ENCODE data around the gene VWDE. TPM values are rescaled to one million over a fixed set of nuclear protein-coding genes. Genes with fewer than 3 reads are reported as not detected.

Gene VWDE
- polyA plus RNA-seq, 2 of the 4 experiments (the other 2 are of a cell fraction), result 1.2 to 2.4 TPM

DNA sequence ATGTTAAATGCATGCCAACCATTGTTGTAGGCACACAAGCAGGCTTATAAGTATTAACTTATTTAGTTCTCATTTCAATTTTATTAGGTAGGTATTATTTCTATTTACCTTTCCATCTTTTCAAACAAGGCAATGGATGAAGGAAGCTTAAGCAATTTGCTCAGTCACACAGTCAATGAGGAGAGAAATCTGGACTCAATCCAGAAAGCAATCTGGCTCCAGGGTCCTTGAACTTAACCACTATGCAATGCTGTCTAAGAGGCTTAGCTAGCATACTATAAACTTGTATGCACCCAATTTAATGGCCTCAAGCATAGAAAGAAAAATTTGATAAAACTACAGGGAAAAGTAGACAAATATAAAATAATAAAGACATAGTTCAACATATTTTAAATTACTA is 88.6 kb downstream of the VWDE start (continued):
- TF ChIP-seq HOXB13 (CRISPR knock-in tag; IDR thresholded peaks at IDR 0.05; ENCODE audit: low read depth) (no peak), BCL3 (IDR thresholded peaks at IDR 0.05) (no peak)

GRCh38 chr7:12314199-12314598 is 89.5 kb downstream of the VWDE start:
- Histone ChIP-seq H3K4me3 (no peak overlapping the region), H3K27ac (no peak overlapping the region), H3K9me3 (no peaks in the 10 kb centered on the region), H3K4me2 (no peak overlapping the region), H3K4me1 (0 out of 3 replicates have a peak, but pooled peaks cover 3% of the 10 kb centered on the region)
- ATAC-seq, result no peak
- no peak for FAIRE-seq
- no peak for DNase-seq (ENCODE audit: low read depth in 1 of 2, low spot score in 1 of 2)
- TF ChIP-seq RFX5 (IDR thresholded peaks at IDR 0.05) (no peak), RARB (CRISPR knock-in tag; IDR thresholded peaks at IDR 0.05) (no peak), POLR2AphosphoS2 (conservative IDR thresholded peaks at IDR 0.05; ENCODE audit: low read length) (no peak), NPAS2 (CRISPR knock-in tag; IDR thresholded peaks at IDR 0.05; ENCODE audit: borderline replicate concordance) (no peak), TP53 (CRISPR knock-in tag; IDR thresholded peaks at IDR 0.05) (no peak), ZSCAN20 (CRISPR knock-in tag; IDR thresholded peaks at IDR 0.05) (no peak), HEYL (CRISPR knock-in tag; IDR thresholded peaks at IDR 0.05) (no peak), CHD2 (IDR thresholded peaks at IDR 0.05; ENCODE audit: low read length, partially characterized antibody) (no peak), BHLHE40 (IDR thresholded peaks at IDR 0.05; ENCODE audit: low read depth, low read length) (no peak), CEBPB (IDR thresholded peaks at IDR 0.05) (no peak), BCL3 (IDR thresholded peaks at IDR 0.05) (no peak), FOSL2 (IDR thresholded peaks at IDR 0.05) (no peak), FOSL2 (CRISPR knock-in tag; IDR thresholded peaks at IDR 0.05) (no peak), KDM1A (IDR thresholded peaks at IDR 0.05; ENCODE audit: low read depth) (no peak), JUN (IDR thresholded peaks at IDR 0.05) (no peak), SREBF2 (IDR thresholded peaks at IDR 0.05) (no peak), FOSB (CRISPR knock-in tag; IDR thresholded peaks at IDR 0.05) (no peak)
- TF ChIP-seq, protein P1, sequence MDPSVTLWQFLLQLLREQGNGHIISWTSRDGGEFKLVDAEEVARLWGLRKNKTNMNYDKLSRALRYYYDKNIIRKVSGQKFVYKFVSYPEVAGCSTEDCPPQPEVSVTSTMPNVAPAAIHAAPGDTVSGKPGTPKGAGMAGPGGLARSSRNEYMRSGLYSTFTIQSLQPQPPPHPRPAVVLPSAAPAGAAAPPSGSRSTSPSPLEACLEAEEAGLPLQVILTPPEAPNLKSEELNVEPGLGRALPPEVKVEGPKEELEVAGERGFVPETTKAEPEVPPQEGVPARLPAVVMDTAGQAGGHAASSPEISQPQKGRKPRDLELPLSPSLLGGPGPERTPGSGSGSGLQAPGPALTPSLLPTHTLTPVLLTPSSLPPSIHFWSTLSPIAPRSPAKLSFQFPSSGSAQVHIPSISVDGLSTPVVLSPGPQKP (IDR thresholded peaks at IDR 0.05; ENCODE audit: low read depth, low read length), result no peak
- CTCF ChIA-PET, result no interaction called here
- POLR2A ChIA-PET, result no interaction called here

DNA sequence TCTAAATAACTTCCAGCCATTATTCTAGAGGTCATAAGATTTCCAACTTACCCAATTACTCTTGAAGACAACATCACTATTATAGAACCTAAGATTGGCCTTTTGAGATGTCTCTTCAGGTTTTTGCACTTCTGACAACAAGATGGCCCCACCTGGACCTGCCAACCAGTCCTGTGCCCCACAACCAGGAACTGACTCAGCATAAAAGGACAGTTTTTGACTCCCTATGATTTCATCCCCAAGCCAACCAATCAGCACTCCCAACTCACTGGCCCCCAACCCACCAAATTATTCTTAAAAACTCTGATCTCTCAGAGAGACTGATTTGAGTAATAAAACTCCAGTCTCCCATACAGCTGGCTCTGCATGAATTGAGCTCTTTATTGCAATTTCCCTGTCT is 98.2 kb downstream of the VWDE start:
- Histone ChIP-seq H3K4me2 (no peak overlapping the region), H3K4me3 (no peak overlapping the region), H3K4me1 (no peaks in the 10 kb centered on the region), H3K27ac (no peak overlapping the region), H3K9me3 (no peaks in the 10 kb centered on the region)
- CTCF ChIA-PET, result interaction anchor here (0.5 to 1.6 kb wide), 2 partner anchors 9 to 921 kb away, joined by 3 to 6 read pairs; no protein-coding TSS in a partner anchor
- no peak for FAIRE-seq
- ATAC-seq, result no peak
- POLR2A ChIA-PET, result no interaction called here
- no peak for DNase-seq (ENCODE audit: low read depth in 1 of 2, low spot score in 1 of 2)
- TF ChIP-seq MAFK (IDR thresholded peaks at IDR 0.05; ENCODE audit: partially characterized antibody) (peak; percentile 66), HOXB13 (CRISPR knock-in tag; IDR thresholded peaks at IDR 0.05; ENCODE audit: low read depth) (no peak)

DNA sequence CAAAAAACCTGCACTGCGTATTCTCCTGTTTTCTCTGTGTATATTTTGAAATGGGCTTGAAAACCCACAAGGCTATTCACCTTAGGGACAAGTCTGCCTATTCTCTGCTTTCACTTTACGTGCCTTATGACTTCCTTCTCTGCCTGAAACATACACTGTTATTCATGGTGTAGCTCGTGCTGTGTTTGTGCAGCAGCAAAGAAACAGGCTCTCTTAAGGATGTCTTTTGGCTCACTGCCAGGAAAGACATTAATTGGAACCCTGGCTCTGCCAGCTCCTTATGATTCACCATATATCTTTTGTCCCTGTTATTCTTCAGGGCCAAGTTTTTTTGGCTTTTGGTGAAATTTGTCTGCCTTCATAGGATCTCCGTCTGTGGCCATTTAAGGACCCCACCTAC is 100.2 kb downstream of the VWDE start:
- TF ChIP-seq ZSCAN20 (CRISPR knock-in tag; IDR thresholded peaks at IDR 0.05), result no peak
- TF ChIP-seq ZC3H11A (IDR thresholded peaks at IDR 0.05), result no peak
- no peak for TF ChIP-seq FOSB (CRISPR knock-in tag; IDR thresholded peaks at IDR 0.05)
- no peak for TF ChIP-seq ZFP36 (IDR thresholded peaks at IDR 0.05; ENCODE audit: borderline replicate concordance, partially characterized antibody)
- no peak for TF ChIP-seq SREBF2 (IDR thresholded peaks at IDR 0.05)
- no peak for TF ChIP-seq MYC (IDR thresholded peaks at IDR 0.05; ENCODE audit: borderline replicate concordance, low read length)
- no peak for TF ChIP-seq RCOR1 (IDR thresholded peaks at IDR 0.05; ENCODE audit: low read depth, low read length)
- no peak for TF ChIP-seq JUNB (IDR thresholded peaks at IDR 0.05)
- TF ChIP-seq ZNF302 (CRISPR knock-in tag; IDR thresholded peaks at IDR 0.05), result no peak
- TF ChIP-seq EHMT2 (IDR thresholded peaks at IDR 0.05; ENCODE audit: low read depth), result no peak
- TF ChIP-seq MAFK (IDR thresholded peaks at IDR 0.05; ENCODE audit: partially characterized antibody), result no peak
- DNase-seq (ENCODE audit: low read depth in 1 of 2, low spot score in 1 of 2) (no peak), ATAC-seq (no peak), FAIRE-seq (no peak)
- H3K9me3 ChIP-seq, result no peaks in the 10 kb centered on the region
- no peaks in the 10 kb centered on the region for H3K4me1 ChIP-seq
- WGBS (ENCODE audit: missing lambda C conversion rate), result 68% methylated on average over 4 of the region's 4 CpGs
- ChIA-PET CTCF (interaction anchor here (1.2 kb wide), 1 partner anchor 10 kb away, joined by 3 read pairs; no protein-coding TSS in a partner anchor), POLR2A (no interaction called here)
- H3K27ac ChIP-seq, result no peak overlapping the region
- no peak overlapping the region for H3K4me2 ChIP-seq
- no peak overlapping the region for H3K4me3 ChIP-seq
